HG03045 (cell line): Measurements from ENCODE around the gene LCNL1.
A peak's percentile ranks its signal among the peaks of the same experiment; 100 is the strongest.
"Not testable (repeated sequence)": the region's sequence is repeated elsewhere in the genome, so short reads cannot be mapped to it uniquely, and the experiment has no call there.

Experiments
- ATAC-seq: cut with Tn5 transposase; IDR thresholded peaks from one replicate; pipeline ENCODE4 v1.9.1; 2021; ENCODE audit warnings: mild to moderate bottlenecking, moderate library complexity; ENCODE audit not compliant: unreplicated experiment

LCNL1 gene

GRCh38 chr9:137021979-137022661, 39.3 kb downstream of the LCNL1 start:
- no peak for ATAC-seq

GRCh38 chr9:137022662-137023008, 39.8 kb downstream of the LCNL1 start:
- ATAC-seq = no peak

GRCh38 chr9:137023157-137023556, 40.4 kb downstream of the LCNL1 start:
- ATAC-seq = no peak

- ATAC-seq = no peak
Observed at GRCh38 chr9:137023583-137023991, 40.8 kb downstream of the LCNL1 start.

- ATAC-seq = no peak
Observed at GRCh38 chr9:137025517-137025966, 42.7 kb downstream of the LCNL1 start.

DNA sequence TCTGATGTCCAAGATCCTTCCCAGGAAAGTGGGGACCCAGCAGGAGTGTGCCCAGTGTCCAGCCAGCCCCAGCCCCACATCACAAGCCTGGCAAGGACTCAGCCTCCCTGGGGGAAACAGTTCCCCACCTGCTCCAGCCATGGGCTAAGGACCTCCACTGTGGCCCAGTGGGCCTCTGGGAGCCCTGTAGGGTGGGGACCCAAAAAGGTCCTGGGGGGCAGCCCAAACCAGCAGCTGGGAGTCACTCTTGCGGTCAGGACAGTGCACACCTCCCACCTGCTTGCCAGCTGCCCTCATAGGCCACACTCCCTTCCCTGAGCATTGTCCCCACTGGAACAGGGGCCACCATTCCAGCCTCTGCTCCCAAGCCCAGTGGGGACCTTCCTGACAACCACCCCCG, 43.6 kb downstream of the LCNL1 start:
- no peak for ATAC-seq

DNA sequence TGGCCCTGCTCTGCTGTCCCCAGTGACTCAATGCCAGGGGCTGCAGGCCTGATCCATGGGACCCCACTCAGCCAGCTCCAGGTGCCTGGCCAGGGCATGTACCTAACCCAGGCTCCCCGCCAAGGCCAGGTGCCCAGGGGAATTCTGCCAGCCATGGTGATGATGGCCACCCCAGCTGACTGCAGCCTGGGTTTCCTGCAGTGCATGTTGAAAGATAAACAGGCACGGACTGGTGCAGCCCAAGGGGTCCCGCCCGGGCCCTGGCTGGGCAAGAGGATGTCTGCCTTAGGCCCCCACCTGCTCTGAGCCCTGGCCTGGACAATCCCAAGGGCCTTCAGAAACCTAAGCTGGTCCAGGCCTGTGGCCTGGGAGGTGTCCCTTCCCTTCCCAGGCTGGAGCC, 44.0 kb downstream of the LCNL1 start:
- ATAC-seq = no peak

DNA sequence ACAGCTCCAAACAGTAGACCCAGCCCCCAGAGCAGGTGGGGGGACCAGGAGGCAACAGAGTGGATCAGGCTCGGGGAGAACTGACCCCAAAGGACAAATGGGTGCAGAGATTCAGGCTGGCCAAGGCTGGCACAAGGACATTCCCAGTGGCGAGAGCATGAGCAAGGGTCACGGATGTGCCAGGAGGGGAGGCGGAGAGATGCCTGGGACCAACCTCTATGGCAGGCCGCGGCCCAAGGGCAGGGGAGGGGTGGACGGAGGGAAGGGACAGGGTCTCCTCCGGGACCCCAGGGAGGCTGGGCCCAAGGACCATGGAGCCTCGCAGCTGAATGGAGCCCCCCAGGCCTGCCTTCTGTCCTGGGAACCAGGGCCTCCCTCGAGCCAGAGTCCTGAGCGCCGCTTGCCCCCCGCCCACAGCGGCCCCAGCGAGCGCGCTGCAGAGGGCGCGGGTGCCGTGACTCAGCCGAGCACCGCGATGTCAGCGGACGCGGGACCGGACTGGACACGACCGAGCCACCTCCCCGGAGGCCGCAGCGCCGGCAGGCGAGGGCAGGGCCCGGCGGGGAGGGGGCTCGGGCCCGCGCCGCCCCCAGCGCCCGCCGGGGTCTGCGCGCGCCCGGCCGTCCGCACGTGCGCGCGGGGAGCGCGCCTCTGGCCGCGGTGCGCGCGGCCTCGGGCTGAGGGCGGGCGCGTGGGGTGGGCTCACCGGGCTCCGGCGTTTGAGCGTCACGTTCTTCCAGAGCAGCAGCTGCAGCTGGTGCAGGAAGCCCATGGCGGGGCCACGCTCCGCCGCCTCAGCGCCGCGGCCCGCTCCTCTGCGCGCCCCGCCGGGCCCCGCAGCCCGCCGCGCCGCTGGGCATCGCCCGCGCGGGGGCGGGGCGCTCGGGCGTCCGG, 44.8 kb downstream of the LCNL1 start, which contains the start of gene ABCA2:
Gene ABCA2, minus strand, starts transcription at position 869 of the 894 bp plus-strand sequence. Its CDS starts 97 bp downstream, at position 772.
- ATAC-seq = no peak

DNA sequence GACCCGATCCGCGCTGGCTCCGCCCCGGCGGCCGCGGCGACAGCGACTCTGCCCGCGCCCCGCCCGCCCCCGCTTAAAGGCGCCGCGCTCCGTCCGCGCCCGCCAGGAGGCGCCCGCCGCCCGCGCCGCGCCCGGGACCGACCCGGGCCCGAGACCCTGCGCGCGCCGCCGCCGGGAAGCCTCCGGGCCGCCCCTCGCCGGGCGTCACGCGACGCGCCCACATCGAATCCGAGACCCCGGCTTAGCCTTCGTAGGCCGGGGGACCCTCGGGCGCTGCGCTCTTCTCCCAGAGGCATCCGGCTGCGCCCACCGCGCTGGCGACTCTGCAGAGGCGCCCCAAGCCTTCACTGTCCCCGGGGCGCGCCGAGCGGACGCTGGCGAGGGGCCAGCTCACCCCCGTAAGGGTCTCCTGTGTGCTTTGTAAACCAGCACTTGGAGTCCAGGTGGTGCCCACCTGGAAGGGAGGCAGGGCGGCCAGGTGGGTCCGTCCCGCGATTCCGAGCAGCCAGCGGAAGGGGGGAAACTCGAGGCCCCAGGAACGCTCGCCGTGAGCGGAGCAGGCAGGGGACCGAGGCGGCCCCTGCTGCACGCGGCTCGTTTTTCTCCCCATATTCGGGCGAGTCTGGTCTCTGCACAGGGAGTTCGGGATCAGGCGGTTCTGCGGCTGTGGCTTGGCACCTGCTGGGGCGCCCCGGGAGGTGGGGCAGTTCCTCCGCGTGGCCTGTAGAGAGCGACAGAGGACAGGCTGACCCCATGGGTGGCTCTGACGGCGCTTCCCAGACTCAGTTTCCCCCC, 45.7 kb downstream of the LCNL1 start:
- peak; percentile 41 for ATAC-seq

DNA sequence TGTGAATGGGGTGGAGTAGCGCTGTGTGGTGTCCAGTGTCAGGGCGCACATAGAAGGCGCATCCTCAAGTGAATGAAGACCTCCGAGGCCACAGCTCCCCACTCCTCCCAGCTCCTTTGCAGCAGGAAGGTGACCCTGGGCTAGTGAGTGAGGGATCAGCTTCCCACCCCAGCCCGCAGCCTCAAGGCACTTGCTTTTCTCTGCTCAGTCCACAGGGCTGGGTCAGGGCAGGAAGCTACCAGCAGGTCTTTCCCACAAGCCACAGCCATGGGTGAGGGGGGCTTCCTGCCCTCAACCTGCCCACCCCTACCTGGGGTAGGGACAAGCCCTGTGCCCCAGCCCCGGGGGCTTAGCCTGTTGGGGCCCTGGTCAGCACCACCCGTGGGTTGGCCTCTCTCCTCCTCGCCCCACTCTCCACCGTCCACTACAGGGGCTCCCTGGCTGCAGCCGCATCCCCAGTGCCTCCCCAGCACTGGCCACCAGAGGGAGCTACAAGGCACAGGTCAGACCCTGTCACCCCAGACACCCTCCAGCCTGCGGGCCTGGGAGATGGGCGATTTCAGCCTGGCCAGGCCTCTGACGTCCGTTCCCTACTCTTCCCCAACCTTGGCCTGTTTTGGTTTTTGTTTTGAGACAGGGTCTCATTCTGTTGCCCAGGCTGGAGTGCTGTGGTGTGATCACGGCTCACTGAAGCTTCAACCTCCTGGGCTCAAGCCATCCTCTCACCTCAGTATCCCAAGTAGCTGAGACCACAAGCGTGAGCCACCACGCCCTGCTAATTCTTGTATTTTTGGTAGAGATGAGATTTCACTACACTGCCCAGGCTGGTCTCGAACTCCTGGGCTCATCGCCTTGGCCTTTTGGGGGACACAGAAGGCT, 46.5 kb downstream of the LCNL1 start:
- ATAC-seq = no peak

- no peak for ATAC-seq
Observed at GRCh38 chr9:137030006-137030405, 47.2 kb downstream of the LCNL1 start.

DNA sequence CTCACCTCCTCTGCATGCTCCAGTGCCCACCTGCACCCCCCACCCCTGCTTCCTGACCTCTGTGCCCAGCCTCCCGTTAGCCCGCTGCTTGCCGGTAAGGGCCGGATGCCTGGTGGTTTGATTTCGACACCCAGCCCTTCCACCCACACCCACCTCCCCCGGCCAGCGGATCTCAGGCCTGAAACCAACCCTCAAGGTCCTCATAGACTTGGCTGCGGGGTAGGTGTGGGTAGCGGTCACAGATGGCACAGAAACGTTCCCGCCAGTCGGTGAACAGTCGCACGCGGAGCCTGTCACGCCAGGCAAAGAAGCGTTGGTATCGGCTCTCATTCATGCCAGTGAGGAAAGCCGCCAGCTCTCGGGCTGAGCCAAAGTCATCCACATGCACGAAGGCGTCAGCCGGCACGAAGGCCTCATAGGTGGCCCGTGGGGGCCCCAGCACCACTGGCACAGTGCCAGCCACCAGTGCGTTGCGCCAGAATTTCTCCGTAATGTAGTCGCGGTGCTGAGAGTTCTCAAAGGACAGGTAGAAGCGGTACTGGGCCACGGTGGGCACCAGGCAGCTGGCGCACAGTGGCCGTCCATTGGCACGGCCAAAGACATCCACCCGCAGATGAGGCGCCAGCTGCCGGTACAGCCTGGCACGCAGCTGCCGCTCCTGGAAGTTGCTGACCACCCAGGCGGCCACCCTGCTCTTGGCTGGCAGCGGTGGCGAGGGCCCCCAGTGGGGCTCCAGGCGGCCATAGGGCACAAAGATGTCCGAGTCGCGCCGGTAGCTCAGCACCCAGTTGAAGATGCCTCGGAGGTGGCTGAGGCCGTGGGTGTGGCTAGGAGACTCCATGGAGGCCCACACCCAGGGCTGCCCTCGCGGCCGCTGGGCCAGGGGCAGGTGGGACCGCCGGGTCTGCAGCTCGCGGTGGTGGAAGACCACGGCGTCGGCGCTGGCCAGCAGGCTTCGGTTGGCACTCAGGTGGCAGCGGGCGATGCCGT, 48.0 kb downstream of the LCNL1 start:
- no peak for ATAC-seq

DNA sequence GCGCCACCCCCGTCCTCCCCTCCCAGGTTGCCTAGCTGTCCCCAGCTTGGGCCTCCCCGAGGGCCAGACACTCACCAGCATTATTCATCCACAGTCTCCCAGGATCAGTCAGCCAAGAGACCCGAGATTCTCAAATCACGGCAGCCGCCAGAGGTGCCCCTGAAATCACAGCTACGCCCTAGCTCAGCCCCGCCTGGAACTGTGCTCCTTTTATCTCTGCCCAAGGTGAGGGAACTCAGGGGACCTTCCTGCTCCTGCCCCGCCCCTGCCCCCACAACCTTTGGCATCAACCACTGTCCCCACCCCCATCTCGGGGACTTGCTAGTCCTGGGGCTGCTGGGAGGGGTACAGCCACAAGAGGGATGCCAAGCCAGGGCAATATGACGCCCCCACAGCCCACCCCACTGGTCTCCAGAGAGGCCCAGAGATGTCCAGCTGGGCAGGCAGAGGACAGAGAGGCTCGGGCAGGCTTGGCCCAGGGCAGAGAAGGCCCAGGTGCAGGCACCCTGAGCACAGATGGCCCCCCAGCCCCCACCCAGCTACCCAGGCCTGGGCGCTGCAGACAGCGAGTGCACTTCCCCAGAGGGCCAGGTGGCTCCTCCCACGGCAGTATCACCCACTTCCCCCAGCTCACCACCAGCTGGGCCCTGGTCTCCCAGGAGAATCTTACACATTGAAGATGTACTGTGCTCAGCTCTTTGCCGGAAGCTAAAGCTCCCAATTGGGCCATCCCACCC, 49.3 kb downstream of the LCNL1 start, which contains the start of gene FUT7:
Gene FUT7, minus strand, starts transcription at position 185 of the 737 bp plus-strand sequence. Its CDS starts 97 bp downstream, at position 88.
- no peak for ATAC-seq

- no peak for ATAC-seq
Observed at GRCh38 chr9:137032858-137033257, 50.1 kb downstream of the LCNL1 start.

DNA sequence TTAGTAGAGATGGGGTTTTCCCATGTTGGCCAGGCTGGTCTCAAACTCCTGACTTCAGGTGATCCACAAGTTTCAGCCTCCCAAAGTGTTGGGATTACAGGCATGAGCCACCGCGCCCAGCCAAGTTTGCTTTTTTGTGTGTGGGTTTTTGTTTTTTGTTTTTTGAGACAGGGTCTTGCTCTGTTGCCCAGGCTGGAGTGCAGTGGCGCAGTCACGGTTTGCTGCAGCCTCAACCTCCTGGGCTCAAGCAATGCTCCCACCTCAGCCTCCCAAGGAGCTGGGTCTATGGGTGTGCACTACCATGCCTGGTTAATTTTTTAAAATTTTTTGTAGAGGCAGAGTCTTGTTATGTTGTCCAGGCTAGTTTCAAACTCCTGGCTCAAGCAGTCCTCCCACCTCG, 50.7 kb downstream of the LCNL1 start:
- ATAC-seq = not testable (repeated sequence)

GRCh38 chr9:137034039-137034708, 51.4 kb downstream of the LCNL1 start:
- no peak for ATAC-seq

DNA sequence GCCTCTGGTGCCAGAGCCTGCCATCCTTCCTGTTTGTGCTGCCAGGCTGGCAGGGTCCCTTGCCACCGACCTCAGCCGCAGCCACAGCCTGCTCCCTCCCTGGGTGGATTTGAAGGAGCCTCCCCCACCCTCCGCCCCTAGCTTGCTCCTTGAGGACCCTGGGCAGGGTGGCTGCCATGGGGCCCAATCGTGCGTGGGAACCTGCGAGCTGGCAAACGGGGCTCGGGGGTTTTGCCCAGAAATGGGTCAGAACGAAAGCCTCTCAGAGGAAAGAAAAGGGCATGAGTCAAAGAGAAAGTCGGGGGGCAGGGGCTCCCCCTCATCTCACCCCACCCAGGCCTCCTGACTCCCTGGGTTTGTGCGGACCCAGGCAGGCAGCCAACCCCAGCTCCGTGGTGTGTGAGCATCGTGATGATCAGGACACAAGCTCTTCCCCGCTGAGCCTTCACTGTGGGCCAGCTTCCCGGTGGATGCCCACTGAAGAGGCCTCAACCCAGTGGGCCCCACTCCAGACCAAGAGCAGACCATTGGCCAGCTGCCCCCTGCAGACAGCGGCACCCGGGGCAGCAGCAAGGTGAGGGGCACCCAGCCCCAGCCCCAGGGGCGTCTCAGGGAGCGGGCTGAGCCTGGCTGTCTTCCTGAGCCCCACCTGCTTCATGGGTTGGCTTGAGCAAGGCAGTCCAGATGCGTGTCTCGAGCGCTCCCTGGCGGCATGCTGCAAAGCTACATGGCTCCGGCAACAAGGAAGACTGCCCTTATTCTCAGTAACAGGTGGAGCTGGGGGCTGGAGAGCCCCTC, 52.1 kb downstream of the LCNL1 start:
- peak; percentile 46 for ATAC-seq
